Activated CD4-positive, alpha-beta T cell treated with anti-CD3 and anti-CD28 coated beads, Interleukin-2, Interleukin-6, amounts not matched to agents 100 ng/mL and 50 ng/mL, durations not matched to agents 16 hours and 8 hours (primary cell): ENCODE data around the gene POMC.
"Not testable (repeated sequence)": the region's sequence is repeated elsewhere in the genome, so short reads cannot be mapped to it uniquely, and the experiment has no call there.

Experiments used
- DNase-seq: peaks from one replicate; pipeline ENCODE4 v3.0.0-alpha.2; 2020

POMC gene

DNA sequence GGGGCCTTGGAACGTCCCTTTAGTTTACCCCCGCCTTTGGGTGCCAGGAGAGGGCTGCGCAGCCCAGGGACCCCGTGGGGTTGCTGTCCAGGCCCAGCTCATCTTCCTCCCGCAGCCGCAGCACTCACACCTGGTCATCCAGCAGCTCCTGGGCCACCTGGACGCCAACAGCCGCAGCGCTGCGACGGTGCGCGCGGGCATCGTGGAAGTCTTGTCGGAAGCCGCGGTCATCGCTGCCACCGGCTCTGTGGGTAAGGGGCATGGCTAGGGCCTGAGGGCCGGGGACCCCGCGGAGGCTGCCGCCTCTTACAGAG lies 37.2 kb downstream of the POMC start:
- no peak for DNase-seq

- no peak for DNase-seq
These were observed 38.4 kb downstream of the POMC start for GRCh38 chr2:25129901-25130520.

DNA sequence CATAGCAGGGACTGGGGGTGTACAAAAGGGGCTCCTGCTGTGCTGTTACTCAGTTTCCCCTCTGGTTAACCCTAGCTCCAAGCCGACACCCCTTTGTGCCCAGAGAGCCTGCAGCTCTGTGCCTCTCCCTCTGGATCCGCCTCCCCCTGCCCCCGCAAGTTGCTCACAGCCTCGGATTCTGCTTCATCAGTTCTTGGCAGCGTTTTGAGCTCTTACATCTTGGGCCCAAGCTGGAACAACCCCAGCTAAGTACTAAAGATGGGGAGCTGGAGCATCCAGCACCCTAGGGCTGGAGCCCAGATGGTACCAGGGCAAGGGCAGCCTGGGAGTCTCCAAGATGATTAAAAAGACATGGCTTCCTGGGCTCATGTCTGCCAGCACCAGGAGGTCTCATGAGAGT lies 40.7 kb downstream of the POMC start:
- DNase-seq = no peak

- not testable (repeated sequence) for DNase-seq
These were observed 41.3 kb downstream of the POMC start for GRCh38 chr2:25127071-25127470.

- DNase-seq = no peak
These were observed 42.4 kb downstream of the POMC start for GRCh38 chr2:25125976-25126375.

GRCh38 chr2:25125189-25125588 lies 43.2 kb downstream of the POMC start:
- no peak for DNase-seq

- DNase-seq = no peak
These were observed 44.7 kb downstream of the POMC start for GRCh38 chr2:25123682-25124081.

DNA sequence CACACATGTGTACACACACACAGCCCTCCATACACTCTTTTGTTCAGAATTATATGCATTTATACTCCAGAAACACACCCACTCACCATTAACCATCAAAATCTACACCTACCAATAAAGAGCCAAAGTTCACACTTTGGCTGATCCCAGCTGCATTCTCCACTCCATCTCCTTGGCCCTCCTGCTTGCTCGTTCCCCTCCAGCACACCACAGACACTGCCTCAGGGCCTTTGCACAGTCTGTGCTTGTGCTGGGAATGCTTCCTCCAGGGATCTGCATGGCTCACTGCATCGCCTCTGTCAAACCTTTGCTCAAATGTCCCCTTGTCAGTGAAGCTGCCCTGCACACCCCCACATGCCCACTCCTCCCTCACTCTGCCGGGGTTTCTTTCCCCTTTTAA lies 46.0 kb downstream of the POMC start:
- no peak for DNase-seq

- no peak for DNase-seq
These were observed 49.1 kb downstream of the POMC start for GRCh38 chr2:25119263-25119662.

DNA sequence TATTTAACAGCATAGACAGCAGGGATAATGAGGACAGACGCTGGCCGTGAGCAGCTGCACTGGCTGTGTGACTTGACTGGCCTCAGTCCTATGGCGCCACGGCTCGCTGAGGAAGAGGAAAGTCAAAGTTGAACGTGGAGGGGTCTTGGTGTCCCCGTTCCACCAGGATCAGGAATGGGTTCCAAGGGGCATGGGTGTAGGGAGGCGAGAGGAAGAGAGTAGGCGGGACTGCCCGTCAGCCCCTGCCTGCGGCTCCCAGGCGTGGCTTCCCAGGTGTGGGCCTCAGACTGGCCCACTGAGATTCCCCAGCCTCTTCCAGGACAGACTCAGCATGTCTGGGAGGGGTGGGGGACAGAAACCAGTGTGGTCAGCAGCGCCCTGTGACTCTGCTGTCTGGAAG lies 51.4 kb downstream of the POMC start:
- no peak for DNase-seq

- no peak for DNase-seq
These were observed 52.5 kb downstream of the POMC start for GRCh38 chr2:25115902-25116301.

DNA sequence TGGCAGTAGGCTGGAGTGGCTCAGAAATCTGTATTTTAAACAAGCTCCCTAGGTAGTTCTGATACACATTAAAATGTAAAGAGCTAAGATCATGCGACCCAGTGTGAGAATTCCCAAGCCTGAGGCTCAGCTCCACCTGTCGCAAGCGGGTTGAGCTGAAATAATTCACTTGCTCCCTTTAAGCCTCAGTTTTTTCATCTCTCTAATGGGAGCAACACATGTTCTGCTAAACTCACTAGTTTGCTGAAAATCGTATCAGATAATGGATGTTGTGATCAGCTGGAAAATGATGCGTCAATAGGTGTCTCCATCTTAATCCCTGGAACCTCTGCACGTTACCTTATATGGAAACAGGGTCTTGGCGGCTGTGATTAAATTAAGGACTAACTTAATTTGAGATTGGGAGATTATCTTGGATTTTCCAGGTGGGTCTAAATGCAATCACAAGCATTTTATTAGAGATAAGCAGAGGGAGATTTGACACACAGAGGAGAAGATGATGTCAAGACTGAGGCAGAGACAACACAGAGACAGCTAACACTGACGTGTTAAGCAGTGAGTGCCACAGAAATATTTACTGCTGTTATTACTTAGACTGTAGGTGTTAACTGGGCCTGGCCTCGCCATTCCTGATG lies 53.0 kb downstream of the POMC start:
- DNase-seq = no peak

- no peak for DNase-seq
These were observed 56.3 kb downstream of the POMC start for GRCh38 chr2:25112113-25112512.
